Gastroesophageal sphincter (tissue), 3 donors: ENCODE measurements around the gene ERO1A.

Source experiments
- CTCF ChIP-seq, 4 experiments: fragments of 200-600 bp in 2 of 4; fragments of 450-650 bp in 2 of 4; sonication (generic) in 1 of 4; IDR thresholded peaks; one replicate each; pipeline ENCODE4 v1.5.1; 2017 to 2019; ENCODE audit warnings: antibody characterized with exemption in 4 of 4, mild to moderate bottlenecking in 2 of 4, moderate library complexity in 2 of 4
- EP300 ChIP-seq: sonication (generic); formaldehyde crosslinking; IDR thresholded peaks from one replicate; pipeline ENCODE4 v1.6.1; 2017; ENCODE audit warnings: antibody characterized with exemption, mild to moderate bottlenecking
- POLR2A ChIP-seq, 2 donors: fragments of 450-650 bp; IDR thresholded peaks; one replicate each; pipeline ENCODE4 v1.6.1; 2017; ENCODE audit warnings: antibody characterized with exemption in 2 of 2, mild to moderate bottlenecking in 2 of 2, moderate library complexity in 1 of 2

GRCh38 chr14:52618602-52619001, 76.8 kb downstream of the ERO1A start:
- TF ChIP-seq CTCF (IDR thresholded peaks at IDR 0.05) (no peak), POLR2A (IDR thresholded peaks at IDR 0.05) (no peak), EP300 (no peak)
